HEK293T (cell line): Measurements from ENCODE around the gene RRP36.
"Not testable (repeated sequence)": the region's sequence is repeated elsewhere in the genome, so short reads cannot be mapped to it uniquely, and the experiment has no call there.

Source experiments
- CTCF ChIA-PET: fragments of 350-600 bp; formaldehyde crosslinking; extraction: SDS; loops from one replicate; lab custom pipeline; 2021; ENCODE audit warnings: antibody characterized with exemption, inconsistent platforms; lab: Yijun Ruan, JAX
- POLR2A ChIA-PET: fragments of 350-600 bp; formaldehyde crosslinking; extraction: SDS; loops from one replicate; lab custom pipeline; 2020; ENCODE audit warnings: antibody characterized with exemption, inconsistent platforms; lab: Yijun Ruan, JAX
- DNase-seq: peaks from one replicate; pipeline ENCODE4 v3.0.0; 2012; ENCODE audit warnings: mixed read lengths; ENCODE audit errors: extremely low spot score
- ARNT ChIP-seq: fragments of 450-650 bp; IDR thresholded peaks from 2 replicates; pipeline ENCODE4 v1.6.1; 2017; ENCODE audit warnings: mild to moderate bottlenecking
- BHLHE40 ChIP-seq: fragments of 450-650 bp; IDR thresholded peaks from 2 replicates; pipeline ENCODE4 v1.6.1; 2016; ENCODE audit warnings: mild to moderate bottlenecking, moderate library complexity, borderline replicate concordance
- CTBP1 ChIP-seq: fragments of 450-650 bp; IDR thresholded peaks from 2 replicates; pipeline ENCODE4 v1.6.1; 2016; ENCODE audit warnings: borderline replicate concordance
- ELF4 ChIP-seq: fragments of 450-650 bp; IDR thresholded peaks from 2 replicates; pipeline ENCODE4 v1.6.1; 2017; ENCODE audit warnings: antibody characterized with exemption
- FOXA1 ChIP-seq: fragments of 450-650 bp; IDR thresholded peaks from 2 replicates; pipeline ENCODE4 v1.6.1; 2016; ENCODE audit warnings: mild to moderate bottlenecking
- FOXK2 ChIP-seq: fragments of 450-650 bp; IDR thresholded peaks from 2 replicates; pipeline ENCODE4 v1.6.1; 2016; ENCODE audit warnings: mild to moderate bottlenecking
- FOXM1 ChIP-seq: fragments of 450-650 bp; IDR thresholded peaks from 2 replicates; pipeline ENCODE4 v1.6.1; 2017; ENCODE audit warnings: mild to moderate bottlenecking, borderline replicate concordance
- HDGF ChIP-seq: fragments of 450-650 bp; IDR thresholded peaks from 2 replicates; pipeline ENCODE4 v1.6.1; 2017; ENCODE audit warnings: antibody characterized with exemption, borderline replicate concordance
- L3MBTL2 ChIP-seq: fragments of 450-650 bp; conservative IDR thresholded peaks from 2 replicates; pipeline ENCODE4 v1.6.1; 2016; ENCODE audit warnings: mild to moderate bottlenecking
- LEF1 ChIP-seq: fragments of 450-650 bp; IDR thresholded peaks from 2 replicates; pipeline ENCODE4 v1.6.1; 2017; ENCODE audit warnings: mild to moderate bottlenecking, borderline replicate concordance
- NFRKB ChIP-seq: fragments of 450-650 bp; IDR thresholded peaks from 2 replicates; pipeline ENCODE4 v1.6.1; 2016; ENCODE audit warnings: mild to moderate bottlenecking, moderate library complexity
- PKNOX1 ChIP-seq: fragments of 450-650 bp; IDR thresholded peaks from 2 replicates; pipeline ENCODE4 v1.6.1; 2016
- SP1 ChIP-seq: fragments of 450-650 bp; IDR thresholded peaks from 2 replicates; pipeline ENCODE4 v1.6.1; 2017
- SUZ12 ChIP-seq: fragments of 450-650 bp; IDR thresholded peaks from 2 replicates; pipeline ENCODE4 v1.6.1; 2016; ENCODE audit warnings: mild to moderate bottlenecking
- TARDBP ChIP-seq: fragments of 450-650 bp; IDR thresholded peaks from 2 replicates; pipeline ENCODE4 v1.6.1; 2016
- ZNF384 ChIP-seq: fragments of 450-650 bp; IDR thresholded peaks from 2 replicates; pipeline ENCODE4 v1.6.1; 2016

The RRP36 gene

GRCh38 chr6:42987533-42988451 is 33.6 kb upstream of the RRP36 start:
- ChIA-PET POLR2A (interaction anchor here (0.6 to 1.8 kb wide), 5 partner anchors 9 to 72 kb away, joined by 3 to 10 read pairs (median 3); partner anchors contain the start of genes KLC4, KLHDC3, MRPL2 and PEX6), CTCF (no interaction called here)
- TF ChIP-seq ZNF384 (no peak), L3MBTL2 (no peak), HDGF (no peak), ELF4 (no peak), FOXK2 (no peak), FOXM1 (no peak), CTBP1 (no peak), TARDBP (no peak), BHLHE40 (no peak), FOXA1 (no peak), ARNT (no peak), NFRKB (no peak), PKNOX1 (no peak), LEF1 (no peak), SP1 (no peak)
- DNase-seq = no peak

GRCh38 chr6:42988486-42989020 is 32.9 kb upstream of the RRP36 start:
- ChIA-PET POLR2A (interaction anchor here (1.0 to 1.8 kb wide), 3 partner anchors 9 to 86 kb away, joined by 3 to 10 read pairs (median 5); partner anchors contain the start of genes KLHDC3 and PEX6), CTCF (no interaction called here)

GRCh38 chr6:42989923-42990322 is 31.5 kb upstream of the RRP36 start:
- no peak for DNase-seq
- CTCF ChIA-PET = no interaction called here
- TF ChIP-seq TARDBP (no peak), FOXM1 (no peak), L3MBTL2 (no peak), PKNOX1 (no peak), ARNT (no peak), SUZ12 (no peak), SP1 (no peak), LEF1 (no peak), NFRKB (no peak), FOXA1 (no peak)
- POLR2A ChIA-PET = no interaction called here

More at GRCh38 chr6:42988486-42989020, 32.9 kb upstream of the RRP36 start:
- no peak for DNase-seq
- TF ChIP-seq CTBP1 (no peak), SUZ12 (no peak), ZNF384 (no peak), PKNOX1 (no peak), SP1 (no peak), HDGF (no peak), TARDBP (no peak), ARNT (no peak), L3MBTL2 (no peak), NFRKB (no peak), ELF4 (no peak)

- DNase-seq = no peak
- TF ChIP-seq FOXA1 (no peak), FOXK2 (no peak), HDGF (no peak), LEF1 (no peak), PKNOX1 (no peak), ELF4 (no peak)
- ChIA-PET CTCF (no interaction called here), POLR2A (no interaction called here)
Observed at GRCh38 chr6:42993445-42993844, 28.0 kb upstream of the RRP36 start.

- DNase-seq = no peak
- TF ChIP-seq SUZ12 (no peak), L3MBTL2 (no peak), FOXM1 (no peak), PKNOX1 (no peak), ARNT (no peak)
- ChIA-PET POLR2A (interaction anchor here (1.3 to 1.9 kb wide), 4 partner anchors 13 to 67 kb away, joined by 4 to 13 read pairs (median 6); partner anchors contain the start of genes CNPY3, KLHDC3, MEA1 and PEX6), CTCF (no interaction called here)
Observed at GRCh38 chr6:42996513-42996912, 24.9 kb upstream of the RRP36 start.

GRCh38 chr6:42998205-42998604 is 23.2 kb upstream of the RRP36 start:
- CTCF ChIA-PET, DNase-seq: not testable (repeated sequence)
- POLR2A ChIA-PET = interaction anchor here (0.6 to 1.7 kb wide), 2 partner anchors 16 to 602 kb away, joined by 3 to 8 read pairs; partner anchors contain the start of genes KLHDC3 and MEA1
